K562 (cell line): Measurements from ENCODE around the gene AQP1. TPM values are rescaled to one million over a fixed set of nuclear protein-coding genes. Genes with fewer than 3 reads are reported as not detected.

Experiments
- ATF3 ChIP-seq, 2 experiments: fragments of 450-650 bp in 1 of 2; sonication (generic) in 1 of 2; formaldehyde crosslinking in 1 of 2; IDR thresholded peaks in 1 of 2; conservative IDR thresholded peaks in 1 of 2; 2 replicates each; pipeline versions ENCODE4 v1.6.1 to v1.8.1; 2016 to 2023; ENCODE audit warnings: mild to moderate bottlenecking in 2 of 2, moderate library complexity in 2 of 2, inconsistent platforms in 1 of 2, missing genetic modification reagents in 1 of 2
- CHAMP1 ChIP-seq: fragments of 450-650 bp; IDR thresholded peaks from 2 replicates; pipeline ENCODE4 v1.6.1; 2016; ENCODE audit warnings: mild to moderate bottlenecking
- CUX1 ChIP-seq: fragments of 200-800 bp; sonication (Bioruptor generic); IDR thresholded peaks from 2 replicates; pipeline ENCODE4 v1.6.1; 2016; ENCODE audit warnings: missing genetic modification characterization, missing compliant biosample characterization
- FOXM1 ChIP-seq, 2 experiments: fragments of 450-650 bp in 1 of 2; sonication (generic) in 1 of 2; formaldehyde crosslinking in 1 of 2; IDR thresholded peaks; 2 replicates each; pipeline versions ENCODE4 v1.6.1 to v1.9.0; 2017 to 2022; ENCODE audit warnings: low read depth in 2 of 2, mild to moderate bottlenecking in 2 of 2, missing genetic modification reagents in 1 of 2, moderate library complexity in 1 of 2
- LEF1 ChIP-seq: fragments of 450-650 bp; IDR thresholded peaks from 2 replicates; pipeline ENCODE4 v1.6.1; 2016; ENCODE audit warnings: mild to moderate bottlenecking
- PTBP1 ChIP-seq: fragments of 200-400 bp; formaldehyde crosslinking; IDR thresholded peaks from 2 replicates; pipeline ENCODE4 v1.6.1; 2017; ENCODE audit warnings: low read depth, low read length
- RBM25 ChIP-seq: fragments of 200-400 bp; formaldehyde crosslinking; IDR thresholded peaks from 2 replicates; pipeline ENCODE4 v1.6.1; 2018; ENCODE audit warnings: low read length, low read depth, moderate library complexity; ENCODE audit not compliant: severe bottlenecking
- RFX5 ChIP-seq: IDR thresholded peaks from 2 replicates; pipeline ENCODE4 v1.6.1; 2011; ENCODE audit warnings: low read depth, mild to moderate bottlenecking, improper control_type of control experiment, low read length
- RNF2 ChIP-seq: sonication (generic); IDR thresholded peaks from 2 replicates; pipeline ENCODE4 v1.6.1; 2016
- SAP30 ChIP-seq: fragments of 200-600 bp; sonication (generic); IDR thresholded peaks from 2 replicates; pipeline ENCODE4 v1.6.1; 2012; ENCODE audit warnings: borderline replicate concordance, low read depth, mild to moderate bottlenecking, moderate library complexity, low read length, control low read depth, inconsistent platforms; ENCODE audit not compliant: insufficient read depth, poor library complexity, severe bottlenecking
- SMAD3 ChIP-seq: fragments of 450-650 bp; formaldehyde crosslinking; conservative IDR thresholded peaks from 2 replicates; pipeline ENCODE4 v1.4.0; 2020; ENCODE audit warnings: mild to moderate bottlenecking
- XRCC3 ChIP-seq: fragments of 450-650 bp; IDR thresholded peaks from 2 replicates; pipeline ENCODE4 v1.6.1; 2017; ENCODE audit warnings: mild to moderate bottlenecking, moderate library complexity
- ZNF143 ChIP-seq: sonication (generic); formaldehyde crosslinking; IDR thresholded peaks from 2 replicates; pipeline ENCODE4 v1.9.0; 2022; ENCODE audit warnings: mild to moderate bottlenecking, missing genetic modification reagents
- ZNF449 ChIP-seq: fragments of 250-450 bp; sonication (Bioruptor Pico); IDR thresholded peaks from 2 replicates; pipeline ENCODE4 v1.8.0; 2022; ENCODE audit warnings: moderate library complexity, mild to moderate bottlenecking, inconsistent platforms
- ZNF668 ChIP-seq: fragments of 250-450 bp; sonication (Bioruptor Pico); IDR thresholded peaks from 2 replicates; pipeline ENCODE4 v1.8.0; 2022; ENCODE audit warnings: mild to moderate bottlenecking, inconsistent platforms
- polyA plus RNA-seq, 8 experiments: library from polyadenylated mRNA; depleted of rRNA in 4 of 8; stranded (reverse) in 5 of 8; unstranded in 3 of 8; fragments of >200 nt; fragmentation: Nextera tagmentation in 2 of 8; fragmentation: Illumina TruSeq in 1 of 8; extraction: Ambion mirVana in 2 of 8; extraction: Trizol in 1 of 8; gene quantifications; 2 replicates each; pipeline versions ENCODE4 v1.2.1 to v1.2.3, GENCODE V29; 2011 to 2014; ENCODE audit warnings: inconsistent platforms in 1 of 8, missing spikeins in 1 of 8
- total RNA-seq, 7 experiments: library from RNA; depleted of rRNA in 6 of 7; stranded (reverse); fragments of >200 nt in 6 of 7; fragmentation: Illumina TruSeq in 2 of 7; extraction: Trizol in 2 of 7; gene quantifications; 2 replicates each; pipeline versions ENCODE4 v1.2.1 to v1.2.3, GENCODE V29; 2011 to 2021; ENCODE audit warnings: low replicate concordance in 1 of 7

AQP1 gene
- total and polyA plus RNA-seq, 9 of the 15 experiments (the other 6 are each of a cell fraction or from before 2014, with no cell fraction given): 0.18 to 12.6 (median 4.1) TPM

DNA sequence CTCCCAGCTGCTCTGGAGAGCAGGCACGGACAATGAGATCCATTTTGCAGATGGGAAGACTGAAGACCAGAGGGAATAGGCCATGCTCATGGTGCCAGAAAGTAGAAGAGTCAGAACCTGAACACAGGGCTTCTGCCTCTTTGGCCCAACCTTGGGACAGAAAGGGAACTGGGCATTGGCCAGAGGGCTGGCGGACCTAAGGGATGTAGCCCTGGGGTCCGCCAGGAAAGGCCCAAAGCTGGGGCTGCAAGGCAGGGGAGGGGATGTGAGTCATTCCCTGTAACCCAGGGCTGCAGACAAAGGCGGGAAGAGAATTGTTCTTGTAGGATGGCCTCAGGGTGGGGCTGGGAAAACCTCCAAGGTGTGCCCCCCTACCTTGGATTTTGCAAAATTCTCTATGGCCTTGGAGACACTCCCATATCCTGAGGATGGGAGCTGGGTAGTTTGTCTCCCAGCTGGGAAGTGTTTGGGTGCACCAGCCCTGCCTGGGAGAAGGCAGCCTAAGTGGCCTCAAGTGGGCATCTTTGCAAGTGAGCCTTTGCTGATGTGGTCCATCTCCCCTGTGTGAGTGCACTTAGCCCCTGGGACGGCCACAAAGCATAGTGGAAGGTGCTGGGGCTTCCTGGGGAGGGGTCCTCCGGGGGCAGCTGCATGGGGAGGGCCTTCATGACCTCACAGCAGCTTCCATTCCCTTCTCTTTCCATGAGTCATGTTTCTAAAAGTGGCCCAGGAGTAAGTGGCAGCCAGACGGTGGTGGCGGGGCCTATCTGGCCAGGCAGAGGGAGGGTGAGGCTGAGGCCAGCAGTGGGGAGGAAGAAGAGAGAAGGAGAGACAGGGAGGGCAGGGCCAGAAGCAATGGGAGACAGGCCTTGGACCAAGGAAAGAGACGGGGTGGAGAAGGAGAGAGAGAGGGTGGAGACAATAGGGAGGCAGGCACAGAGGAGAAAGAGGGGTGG lies 9.2 kb downstream of the AQP1 start (continued):
- TF ChIP-seq XRCC3 (no peak), SAP30 (no peak), CUX1 (CRISPR knock-in tag) (no peak), ZNF668 (no peak), FOXM1 (IDR thresholded peaks at IDR 0.05; ENCODE audit: low read depth) (no peak), FOXM1 (CRISPR knock-in tag; IDR thresholded peaks at IDR 0.05; ENCODE audit: low read depth) (no peak), ZNF143 (CRISPR knock-in tag) (no peak), RNF2 (no peak), PTBP1 (no peak), RFX5 (no peak), CHAMP1 (no peak), RBM25 (peak; percentile 75), LEF1 (no peak), SMAD3 (CRISPR knock-in tag) (no peak), ZNF449 (CRISPR knock-in tag) (no peak), ATF3 (IDR thresholded peaks at IDR 0.05) (peak; percentile 95), ATF3 (CRISPR knock-in tag; conservative IDR thresholded peaks at IDR 0.05) (peak; percentile 75; the same call in 1 of the 2 replicates)
